HG02642 (cell line): ENCODE measurements around the gene ISM2.

ENCODE experiments used
- ATAC-seq: cut with Tn5 transposase; IDR thresholded peaks from one replicate; pipeline ENCODE4 v1.9.1; 2021; ENCODE audit warnings: mild to moderate bottlenecking; ENCODE audit not compliant: unreplicated experiment, poor library complexity

The ISM2 gene

GRCh38 chr14:77508876-77509275, 10.3 kb upstream of the ISM2 start:
- no peak for ATAC-seq

GRCh38 chr14:77508249-77508648, 9.6 kb upstream of the ISM2 start:
- ATAC-seq = no peak

GRCh38 chr14:77507762-77508161, 9.1 kb upstream of the ISM2 start:
- no peak for ATAC-seq

GRCh38 chr14:77505031-77505430, 6.4 kb upstream of the ISM2 start:
- ATAC-seq = no peak

GRCh38 chr14:77503138-77503537, 4.5 kb upstream of the ISM2 start:
- ATAC-seq = no peak

GRCh38 chr14:77502109-77502782, 3.6 kb upstream of the ISM2 start:
- no peak for ATAC-seq

- ATAC-seq = peak; percentile 35
These were observed 440 bp upstream of the ISM2 start for GRCh38 chr14:77498984-77499527.

- no peak for ATAC-seq
These were observed 3.3 kb downstream of the ISM2 start for GRCh38 chr14:77495334-77495733.

GRCh38 chr14:77491056-77491455, 7.6 kb downstream of the ISM2 start:
- no peak for ATAC-seq

GRCh38 chr14:77490347-77490986, 8.1 kb downstream of the ISM2 start:
- no peak for ATAC-seq

GRCh38 chr14:77489041-77489440, 9.6 kb downstream of the ISM2 start:
- ATAC-seq = no peak

GRCh38 chr14:77488558-77488957, 10.1 kb downstream of the ISM2 start:
- no peak for ATAC-seq

GRCh38 chr14:77485901-77486678, 12.5 kb downstream of the ISM2 start:
- ATAC-seq = no peak

GRCh38 chr14:77485256-77485655, 13.4 kb downstream of the ISM2 start:
- no peak for ATAC-seq

- ATAC-seq = no peak
These were observed 16.2 kb downstream of the ISM2 start for GRCh38 chr14:77482422-77482821.

GRCh38 chr14:77478796-77479195, 19.8 kb downstream of the ISM2 start:
- peak; percentile 86 for ATAC-seq

GRCh38 chr14:77478029-77478428, 20.6 kb downstream of the ISM2 start:
- no peak for ATAC-seq

- no peak for ATAC-seq
These were observed 23.0 kb downstream of the ISM2 start for GRCh38 chr14:77475432-77476115.

GRCh38 chr14:77474479-77475177, 24.0 kb downstream of the ISM2 start:
- no peak for ATAC-seq

- ATAC-seq = no peak
These were observed 24.7 kb downstream of the ISM2 start for GRCh38 chr14:77473921-77474320.
